ENCODE results near the gene SV2A.
A peak's percentile ranks its signal among the peaks of the same experiment; 100 is the strongest.
"Not testable (repeated sequence)": the region's sequence is repeated elsewhere in the genome, so short reads cannot be mapped to it uniquely, and the experiment has no call there.

SV2A gene

DNA sequence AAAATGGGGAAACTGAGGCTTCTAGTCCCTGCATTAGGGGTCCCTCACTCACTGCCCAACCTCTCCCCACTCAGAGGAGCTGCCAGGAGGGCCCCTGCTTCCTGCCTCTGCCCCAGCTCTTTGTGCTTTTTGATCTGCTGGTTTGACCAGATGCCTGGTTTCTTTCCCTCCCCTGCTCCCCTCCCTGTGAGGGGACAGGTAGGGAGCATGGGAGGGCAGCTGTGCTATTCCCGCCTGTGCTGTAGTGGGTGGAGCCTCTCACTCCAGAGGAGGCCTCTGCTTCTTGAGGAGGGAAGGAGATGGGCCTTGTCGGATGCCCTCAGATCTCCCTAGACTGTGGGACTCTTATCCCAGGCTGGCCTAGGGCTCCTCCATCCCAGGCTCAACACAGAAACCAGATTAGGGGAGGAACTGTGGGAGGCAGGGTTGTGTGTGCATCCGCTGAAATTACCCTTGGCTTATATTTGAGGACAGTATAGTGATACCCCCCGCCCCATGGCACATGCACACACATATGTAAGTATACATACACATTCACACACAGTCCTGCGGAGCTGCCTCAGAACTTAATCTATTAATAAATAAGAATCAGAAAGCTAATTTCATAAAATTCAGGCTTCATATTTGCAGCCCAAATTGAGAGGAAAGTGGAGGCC, 13.7 kb downstream of the SV2A start:
- TF ChIP-seq, protein P1, sequence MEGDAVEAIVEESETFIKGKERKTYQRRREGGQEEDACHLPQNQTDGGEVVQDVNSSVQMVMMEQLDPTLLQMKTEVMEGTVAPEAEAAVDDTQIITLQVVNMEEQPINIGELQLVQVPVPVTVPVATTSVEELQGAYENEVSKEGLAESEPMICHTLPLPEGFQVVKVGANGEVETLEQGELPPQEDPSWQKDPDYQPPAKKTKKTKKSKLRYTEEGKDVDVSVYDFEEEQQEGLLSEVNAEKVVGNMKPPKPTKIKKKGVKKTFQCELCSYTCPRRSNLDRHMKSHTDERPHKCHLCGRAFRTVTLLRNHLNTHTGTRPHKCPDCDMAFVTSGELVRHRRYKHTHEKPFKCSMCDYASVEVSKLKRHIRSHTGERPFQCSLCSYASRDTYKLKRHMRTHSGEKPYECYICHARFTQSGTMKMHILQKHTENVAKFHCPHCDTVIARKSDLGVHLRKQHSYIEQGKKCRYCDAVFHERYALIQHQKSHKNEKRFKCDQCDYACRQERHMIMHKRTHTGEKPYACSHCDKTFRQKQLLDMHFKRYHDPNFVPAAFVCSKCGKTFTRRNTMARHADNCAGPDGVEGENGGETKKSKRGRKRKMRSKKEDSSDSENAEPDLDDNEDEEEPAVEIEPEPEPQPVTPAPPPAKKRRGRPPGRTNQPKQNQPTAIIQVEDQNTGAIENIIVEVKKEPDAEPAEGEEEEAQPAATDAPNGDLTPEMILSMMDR (IDR thresholded peaks at IDR 0.05; ENCODE audit: control insufficient read depth, extremely low read depth, insufficient read depth) = no peak
- H3K4me3 ChIP-seq (ENCODE audit: low read depth, low read length) = no peak overlapping the region
- no peak for DNase-seq (ENCODE audit: low read depth)

DNA sequence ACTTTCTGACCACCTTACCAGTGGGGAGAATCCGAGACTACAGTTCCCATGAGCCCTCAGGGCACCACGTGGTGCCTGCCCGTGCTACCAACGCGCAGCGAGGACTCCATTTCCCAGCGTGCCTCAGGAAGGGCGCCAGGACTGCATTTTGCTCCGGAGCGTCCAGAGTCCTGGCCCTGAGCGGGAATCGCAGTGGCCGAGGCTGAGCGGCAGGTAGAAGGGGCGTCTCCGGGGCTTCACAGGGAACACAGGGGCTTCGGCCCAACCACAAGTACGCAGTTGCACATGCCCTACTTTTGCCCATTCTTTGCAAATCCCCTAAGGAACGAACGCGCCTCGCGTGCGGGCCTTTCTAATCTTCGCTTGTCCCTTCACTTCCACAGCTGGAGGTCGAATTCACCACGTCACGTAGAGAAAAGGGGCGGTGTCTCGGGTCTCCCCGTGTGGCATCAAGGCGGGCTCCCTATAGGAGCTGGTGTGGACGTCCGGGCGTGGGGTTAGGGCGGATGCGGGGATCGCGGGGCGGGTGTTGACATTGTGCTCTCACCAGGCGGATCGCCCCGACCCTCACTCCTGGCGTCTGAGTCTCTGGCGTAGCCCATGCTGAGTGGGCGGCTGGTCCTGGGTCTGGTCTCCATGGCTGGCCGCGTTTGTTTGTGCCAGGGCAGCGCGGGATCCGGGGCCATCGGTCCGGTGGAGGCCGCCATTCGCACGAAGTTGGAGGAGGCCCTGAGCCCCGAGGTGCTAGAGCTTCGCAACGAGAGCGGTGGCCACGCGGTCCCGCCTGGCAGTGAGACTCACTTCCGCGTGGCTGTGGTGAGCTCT, 18.0 kb downstream of the SV2A start, which contains the start of gene BOLA1:
TSS of gene BOLA1 (plus strand) at position 109 of the 825 bp plus-strand sequence. CDS start at position 601, 492 bp downstream.
- TF ChIP-seq, protein P1 (IDR thresholded peaks at IDR 0.05; ENCODE audit: control insufficient read depth, extremely low read depth, insufficient read depth) = no peak
- DNase-seq (ENCODE audit: low read depth) = peak; percentile 78
- peak within 1 kb of the TSS; percentile 59 for H3K4me3 ChIP-seq (ENCODE audit: low read depth, low read length)

DNA sequence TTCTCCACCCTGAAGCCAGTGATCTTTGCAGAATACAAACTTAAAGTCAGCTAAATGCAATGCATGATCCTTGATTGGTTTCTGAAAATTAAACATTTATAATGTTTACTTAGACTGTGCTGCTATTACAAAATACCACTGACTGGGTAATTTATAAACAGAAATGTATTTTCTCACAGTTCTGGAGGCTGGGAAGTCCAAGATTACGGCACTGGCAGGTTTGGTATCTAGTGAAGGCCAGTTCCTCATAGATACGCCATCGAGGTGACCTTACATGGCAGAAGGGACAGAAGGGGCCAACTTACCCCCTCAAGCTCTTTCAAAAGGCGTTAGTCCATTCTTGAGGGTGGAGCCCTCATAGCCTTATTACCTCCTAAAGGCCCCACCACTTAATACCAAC, 21.1 kb downstream of the SV2A start:
- TF ChIP-seq, protein P1 (IDR thresholded peaks at IDR 0.05; ENCODE audit: control insufficient read depth, extremely low read depth, insufficient read depth) = no peak
- DNase-seq (ENCODE audit: low read depth) = no peak
- H3K4me3 ChIP-seq (ENCODE audit: low read depth, low read length) = no peak overlapping the region

DNA sequence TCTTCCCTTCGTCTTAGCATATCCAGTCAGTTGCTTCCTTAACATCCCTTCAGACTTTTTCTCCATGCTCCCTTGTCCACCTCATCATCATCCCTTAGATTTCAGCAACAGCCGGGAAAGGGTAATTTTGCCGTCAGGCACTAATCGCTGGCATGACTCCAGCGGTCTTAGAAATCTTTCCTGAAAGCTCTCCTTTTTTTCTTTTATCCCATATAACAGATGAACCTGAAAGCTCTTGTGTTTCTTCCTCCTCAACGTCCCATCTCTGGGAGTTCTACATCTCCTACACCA, 28.7 kb downstream of the SV2A start:
- no peak for DNase-seq (ENCODE audit: low read depth)
- TF ChIP-seq, protein P1 (IDR thresholded peaks at IDR 0.05; ENCODE audit: control insufficient read depth, extremely low read depth, insufficient read depth) = no peak
- peak overlapping the region; percentile 73 for H3K4me3 ChIP-seq (ENCODE audit: low read depth, low read length)

DNA sequence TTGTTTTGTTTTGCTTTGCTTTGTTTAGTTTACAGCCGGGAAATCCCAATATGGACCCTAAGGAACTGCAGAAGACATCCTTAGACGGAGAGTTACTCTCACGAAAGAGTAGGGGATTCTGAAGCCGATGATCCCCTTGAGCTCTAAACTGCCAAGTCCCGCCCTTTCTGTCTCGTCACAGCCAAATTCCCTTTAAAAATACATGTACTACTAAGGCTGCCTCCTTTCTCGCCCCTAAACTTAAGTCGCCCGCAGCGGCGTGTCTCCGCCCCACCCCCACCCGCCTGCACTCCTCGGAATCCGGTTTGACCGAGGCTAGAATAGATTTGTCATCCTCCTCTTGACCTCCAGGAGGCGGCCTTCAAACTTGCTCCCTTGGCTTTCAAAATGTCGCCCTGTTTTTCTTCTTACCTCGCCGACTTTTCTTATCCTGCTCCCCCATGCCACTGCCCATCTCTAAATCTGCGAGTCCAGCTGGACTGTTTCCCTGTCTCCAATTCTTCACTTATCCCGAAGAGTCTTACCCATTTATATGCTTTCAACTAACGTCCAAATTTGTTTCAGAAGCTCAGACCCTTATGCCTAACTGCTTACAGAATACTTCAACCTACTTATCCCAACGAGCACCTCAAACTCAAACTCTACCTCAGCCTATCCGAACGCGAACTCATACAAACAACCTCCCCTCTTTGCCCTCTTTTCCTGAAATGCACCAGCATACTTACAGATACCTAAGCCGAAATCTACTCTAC, 29.2 kb downstream of the SV2A start:
- peak; percentile 79 for DNase-seq (ENCODE audit: low read depth)
- H3K4me3 ChIP-seq (ENCODE audit: low read depth, low read length) = peak overlapping the region; percentile 73
- TF ChIP-seq, protein P1 (IDR thresholded peaks at IDR 0.05; ENCODE audit: control insufficient read depth, extremely low read depth, insufficient read depth) = peak; percentile 56

DNA sequence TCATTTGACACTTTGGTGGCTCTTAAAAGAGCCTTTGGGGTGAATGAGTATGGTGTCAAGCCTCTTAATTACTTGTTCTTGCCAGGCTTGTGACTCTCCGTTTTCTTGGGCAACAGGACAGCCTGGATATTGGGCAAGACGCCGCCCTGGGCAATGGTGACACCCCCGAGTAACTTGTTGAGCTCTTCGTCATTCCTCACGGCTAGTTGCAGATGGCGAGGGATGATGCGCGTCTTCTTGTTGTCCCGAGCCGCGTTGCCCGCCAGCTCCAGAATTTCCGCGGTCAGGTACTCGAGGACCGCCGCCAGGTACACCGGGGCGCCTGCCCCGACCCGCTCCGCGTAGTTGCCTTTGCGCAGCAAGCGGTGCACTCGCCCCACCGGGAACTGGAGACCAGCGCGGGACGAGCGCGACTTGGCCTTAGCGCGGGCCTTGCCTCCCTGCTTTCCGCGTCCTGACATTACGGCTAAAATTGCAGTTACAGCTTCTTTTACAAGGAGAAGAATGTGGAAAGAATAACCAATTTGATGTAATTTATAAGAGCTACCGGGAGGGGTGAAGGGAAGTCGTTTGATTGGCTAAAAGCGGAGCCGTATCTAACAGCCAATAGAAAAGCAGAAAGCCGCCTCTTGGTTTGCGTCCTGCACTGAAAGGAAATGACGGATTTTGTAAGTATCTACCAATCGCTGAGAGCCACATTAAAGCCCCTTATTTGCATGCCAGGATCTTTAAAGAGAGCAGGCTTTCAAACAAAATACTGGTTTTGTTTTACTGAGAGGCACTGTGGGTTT, 30.0 kb downstream of the SV2A start:
- peak; percentile 98 for DNase-seq (ENCODE audit: low read depth)

DNA sequence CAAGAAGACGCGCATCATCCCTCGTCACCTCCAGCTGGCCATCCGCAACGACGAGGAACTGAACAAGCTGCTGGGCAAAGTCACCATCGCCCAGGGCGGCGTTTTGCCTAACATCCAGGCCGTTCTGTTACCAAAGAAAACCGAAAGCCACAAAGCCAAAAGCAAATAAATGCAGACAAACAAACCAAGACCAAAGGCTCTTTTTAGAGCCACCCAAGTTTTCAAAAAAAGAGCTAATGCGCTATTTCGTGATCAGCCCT, 30.5 kb downstream of the SV2A start:
- H3K4me3 ChIP-seq (ENCODE audit: low read depth, low read length) = peak overlapping the region; percentile 73
- DNase-seq (ENCODE audit: low read depth) = not testable (repeated sequence)

More for the DNA sequence above, 30.0 kb downstream of the SV2A start:
- TF ChIP-seq, protein P1 (IDR thresholded peaks at IDR 0.05; ENCODE audit: control insufficient read depth, extremely low read depth, insufficient read depth) = no peak
- peak overlapping the region; percentile 73 for H3K4me3 ChIP-seq (ENCODE audit: low read depth, low read length)

Data from LNCaP clone FGC (cell line).